ENCODE measurements around the gene LRRC9. TPM values are rescaled to one million over a fixed set of nuclear protein-coding genes. Genes with fewer than 3 reads are reported as not detected.

Gene LRRC9
- total and polyA plus RNA-seq, 10 of the 15 experiments (the other 5 are each of a cell fraction or from before 2014, with no cell fraction given) = not detected

GRCh38 chr14:60090864-60091519 is 171.0 kb downstream of the LRRC9 start:
- Histone ChIP-seq H3K4me3 (peak overlapping the region; percentile 74), H3K79me2 (ENCODE audit: control insufficient read depth, insufficient read depth, low read length) (peaks cover 43% of the 10 kb centered on the region), H3K4me1 (ENCODE audit: control insufficient read depth, insufficient read depth, low read length) (peaks cover 11% of the 10 kb centered on the region), H2AFZ (ENCODE audit: control insufficient read depth, low read depth, low read length) (peak overlapping the region; percentile 97), H3K4me2 (ENCODE audit: control insufficient read depth, insufficient read depth) (peak overlapping the region; percentile 71), H3K27ac (ENCODE audit: control insufficient read depth, insufficient read depth) (peak overlapping the region; percentile 95), H3K36me3 (ENCODE audit: control insufficient read depth in 2 of 2, insufficient read depth in 2 of 2, low read length in 1 of 2) (no peaks in the 10 kb centered on the region), H4K20me1 (ENCODE audit: control insufficient read depth, insufficient read depth) (no peaks in the 10 kb centered on the region), H3K9me3 (replicated peaks; ENCODE audit: control insufficient read depth, insufficient read depth, low read length) (no peaks in the 10 kb centered on the region), H3K9ac (ENCODE audit: control insufficient read depth, insufficient read depth, low read length) (peak overlapping the region; percentile 96), H3K27me3 (replicated peaks in 1 of 2; ENCODE audit: control insufficient read depth in 2 of 2, insufficient read depth in 2 of 2, low read length in 1 of 2) (no peaks in the 10 kb centered on the region)
- WGBS (ENCODE audit: insufficient coverage, insufficient replicate concordance, low lambda C conversion rate, missing lambda C conversion rate) = 15% methylated on average over 15 of the region's 16 CpGs
- no peak for TF ChIP-seq SREBF1 (IDR thresholded peaks at IDR 0.05; ENCODE audit: low read length)
- no peak for TF ChIP-seq FOS (IDR thresholded peaks at IDR 0.05; ENCODE audit: borderline replicate concordance, extremely low read depth, insufficient read length)
- no peak for TF ChIP-seq NFYB (IDR thresholded peaks at IDR 0.05; ENCODE audit: insufficient read depth, low read depth, low read length)
- no peak for TF ChIP-seq SUZ12 (IDR thresholded peaks at IDR 0.05; ENCODE audit: unreplicated experiment)
- no peak for TF ChIP-seq TCF7 (IDR thresholded peaks at IDR 0.05; ENCODE audit: borderline replicate concordance)
- TF ChIP-seq CHD1 (IDR thresholded peaks at IDR 0.05; ENCODE audit: low read depth, low read length) = no peak
- in situ Hi-C loops (cut with MboI) = no loop called here
- RAD21 ChIA-PET (ENCODE audit: unreplicated experiment) = interaction anchor here (0.5 to 3.4 kb wide), 3 partner anchors 69 to 93 kb away, joined by 3 to 19 read pairs (median 5); partner anchors contain the start of gene DHRS7
- CTCF ChIA-PET = interaction anchor here (0.9 to 1.7 kb wide), 10 partner anchors 19 to 240 kb away, joined by 3 to 6 read pairs (median 4); partner anchors contain the start of gene DHRS7
- ATAC-seq = peak; percentile 13
- SMC1A ChIA-PET (ENCODE audit: uncharacterized antibody, unreplicated experiment) = interaction anchor here (0.6 to 2.3 kb wide), 7 partner anchors 14 to 93 kb away, joined by 3 to 9 read pairs (median 3); no protein-coding TSS in a partner anchor
- DNase-seq (ENCODE audit: low read depth, low spot score) = no peak
- intact Hi-C loops (cut with micrococcal nuclease; ENCODE audit: unreplicated experiment) = loop anchor here (5.0 to 10.0 kb wide), 3 partner anchors 116 to 606 kb away; partner anchors contain the start of genes JKAMP and L3HYPDH
- FAIRE-seq = no peak
- POLR2A ChIA-PET = interaction anchor here (0.5 to 0.7 kb wide), 4 partner anchors 9 to 1266 kb away, joined by 3 to 6 read pairs (median 4); no protein-coding TSS in a partner anchor
- BruUV-seq (replicated peaks) = TSS peak; percentile 95
